Urinary bladder (tissue), 4 donors: Measurements from ENCODE around the gene TIA1. TPM values are rescaled to one million over a fixed set of nuclear protein-coding genes. Genes with fewer than 3 reads are reported as not detected.
"Not testable (repeated sequence)": the region's sequence is repeated elsewhere in the genome, so short reads cannot be mapped to it uniquely, and the experiment has no call there.

Source experiments
- DNase-seq: peaks from one replicate; pipeline ENCODE4 v3.0.0-alpha.2; 2015; ENCODE audit errors: extremely low spot score
- H3K27ac ChIP-seq: one replicate; pipeline ENCODE4 v1.5.1; 2013; ENCODE audit warnings: low read depth, mild to moderate bottlenecking, moderate library complexity
- H3K36me3 ChIP-seq: one replicate; pipeline ENCODE4 v1.6.1; 2013; ENCODE audit warnings: mild to moderate bottlenecking, moderate library complexity; ENCODE audit not compliant: insufficient read depth
- H3K4me1 ChIP-seq: one replicate; pipeline ENCODE4 v1.6.1; 2013; ENCODE audit warnings: mild to moderate bottlenecking, moderate library complexity; ENCODE audit not compliant: insufficient read depth
- H3K4me3 ChIP-seq: one replicate; pipeline ENCODE4 v1.5.1; 2013; ENCODE audit warnings: low read depth, low read length
- WGBS: extraction: QIAGEN DNeasy Blood & Tissue Kit; methylation state at CpG from one replicate; pipeline ENCODE4 v1.1.7; 2013; 5-methylcytosine and 5-hydroxymethylcytosine counted together
- polyA plus RNA-seq: library from polyadenylated mRNA; stranded (reverse); fragments of 200-250 nt; gene quantifications from one replicate; pipeline ENCODE4 v1.2.3, GENCODE V29; 2013
- total RNA-seq: library from RNA; depleted of rRNA; stranded (reverse); fragments of >200 nt; gene quantifications from one replicate; pipeline ENCODE4 v1.2.3, GENCODE V29; 2014
- donor health status: healthy with polysubstance abuse.
- donor health status: healthy.

Gene TIA1
- total and polyA plus RNA-seq, 2 donors: 50.6 to 492 TPM

GRCh38 chr2:70203086-70203485 lies 45.3 kb downstream of the TIA1 start:
- 81% methylated on average over 5 of the region's 5 CpGs for WGBS
- Histone ChIP-seq H3K27ac (no peak overlapping the region), H3K4me3 (no peak overlapping the region), H3K4me1 (no peaks in the 10 kb centered on the region), H3K36me3 (no peaks in the 10 kb centered on the region)
- no peak for DNase-seq

GRCh38 chr2:70202236-70202806 lies 46.1 kb downstream of the TIA1 start:
- no peaks in the 10 kb centered on the region for H3K36me3 ChIP-seq
- DNase-seq: no peak
- WGBS: 78% methylated on average over 9 of the region's 9 CpGs
- no peak overlapping the region for H3K4me3 ChIP-seq
- H3K4me1 ChIP-seq: no peaks in the 10 kb centered on the region
- H3K27ac ChIP-seq: no peak overlapping the region

- DNase-seq: no peak
- Histone ChIP-seq H3K36me3 (no peaks in the 10 kb centered on the region), H3K4me1 (no peaks in the 10 kb centered on the region), H3K4me3 (no peak overlapping the region), H3K27ac (no peak overlapping the region)
- WGBS: 94% methylated on average over 6 of the region's 6 CpGs
Observed at GRCh38 chr2:70201831-70202230, 46.6 kb downstream of the TIA1 start.

- H3K36me3 ChIP-seq: no peaks in the 10 kb centered on the region
- H3K27ac ChIP-seq: no peak overlapping the region
- 84% methylated on average over 3 of the region's 3 CpGs for WGBS
- no peak overlapping the region for H3K4me3 ChIP-seq
- DNase-seq: no peak
- H3K4me1 ChIP-seq: no peaks in the 10 kb centered on the region
Observed at GRCh38 chr2:70201225-70201768, 47.1 kb downstream of the TIA1 start.

GRCh38 chr2:70199320-70199864 lies 49.0 kb downstream of the TIA1 start:
- Histone ChIP-seq H3K36me3 (no peaks in the 10 kb centered on the region), H3K4me3 (no peak overlapping the region), H3K4me1 (no peaks in the 10 kb centered on the region), H3K27ac (no peak overlapping the region)
- WGBS: 78% methylated on average over 4 of the region's 4 CpGs
- no peak for DNase-seq

- no peaks in the 10 kb centered on the region for H3K4me1 ChIP-seq
- no peak overlapping the region for H3K4me3 ChIP-seq
- H3K27ac ChIP-seq: no peak overlapping the region
- 84% methylated on average over 5 of the region's 5 CpGs for WGBS
- H3K36me3 ChIP-seq: no peaks in the 10 kb centered on the region
- no peak for DNase-seq
Observed at GRCh38 chr2:70192516-70192915, 55.9 kb downstream of the TIA1 start.

GRCh38 chr2:70191244-70191735 lies 57.1 kb downstream of the TIA1 start:
- Histone ChIP-seq H3K36me3 (no peaks in the 10 kb centered on the region), H3K4me3 (peak overlapping the region; percentile 69), H3K27ac (peak overlapping the region; percentile 81), H3K4me1 (no peaks in the 10 kb centered on the region)
- 72% methylated on average over 13 of the region's 13 CpGs for WGBS
- DNase-seq: no peak

GRCh38 chr2:70190418-70191243 lies 57.8 kb downstream of the TIA1 start, which contains the start of gene C2orf42:
TSS of gene C2orf42 (minus strand) at chr2:70191019. CDS start at chr2:70181985, 9,034 bp downstream.
- H3K4me1 ChIP-seq: no peaks in the 10 kb centered on the region
- peak; percentile 92 for DNase-seq
- peak within 1 kb of the TSS; percentile 69 for H3K4me3 ChIP-seq
- under 1% methylated on average over 60 of the region's 60 CpGs for WGBS
- H3K36me3 ChIP-seq: no peaks in the 10 kb centered on the region
- peak within 1 kb of the TSS; percentile 99 for H3K27ac ChIP-seq

- no peak for DNase-seq
- H3K36me3 ChIP-seq: no peaks in the 10 kb centered on the region
- 80% methylated on average over 5 of the region's 5 CpGs for WGBS
- H3K4me1 ChIP-seq: no peaks in the 10 kb centered on the region
- H3K4me3 ChIP-seq: no peak overlapping the region
- no peak overlapping the region for H3K27ac ChIP-seq
Observed at GRCh38 chr2:70188460-70188859, 60.0 kb downstream of the TIA1 start.

- not testable (repeated sequence) for H3K36me3 ChIP-seq, H3K27ac ChIP-seq, H3K4me1 ChIP-seq, H3K4me3 ChIP-seq, DNase-seq
- 93% methylated on average over 9 of the region's 9 CpGs for whole genome bisulfite sequencing
Observed at GRCh38 chr2:70187170-70187569, 61.3 kb downstream of the TIA1 start.

- no peak for DNase-seq
- H3K4me1 ChIP-seq: no peaks in the 10 kb centered on the region
- WGBS: 93% methylated on average over 4 of the region's 4 CpGs
Observed at GRCh38 chr2:70182689-70183088, 65.7 kb downstream of the TIA1 start.

GRCh38 chr2:70181363-70181956 lies 67.0 kb downstream of the TIA1 start:
- Histone ChIP-seq H3K4me1 (no peaks in the 10 kb centered on the region), H3K4me3 (no peak overlapping the region), H3K36me3 (peaks cover 2% of the 10 kb centered on the region), H3K27ac (no peak overlapping the region)
- WGBS: 90% methylated on average over 16 of the region's 16 CpGs
- DNase-seq: no peak

More at GRCh38 chr2:70182689-70183088, 65.7 kb downstream of the TIA1 start:
- Histone ChIP-seq H3K4me3 (no peak overlapping the region), H3K36me3 (no peaks in the 10 kb centered on the region), H3K27ac (no peak overlapping the region)

GRCh38 chr2:70173520-70173919 lies 74.9 kb downstream of the TIA1 start:
- H3K36me3 ChIP-seq: peaks cover 6% of the 10 kb centered on the region
- no peaks in the 10 kb centered on the region for H3K4me1 ChIP-seq
- no peak for DNase-seq
- no peak overlapping the region for H3K4me3 ChIP-seq
- 88% methylated on average over 8 of the region's 8 CpGs for WGBS
- H3K27ac ChIP-seq: no peak overlapping the region
